Fibroblast of the conjunctiva (primary cell): ENCODE measurements around the gene RNF138.
"Not testable (repeated sequence)": the region's sequence is repeated elsewhere in the genome, so short reads cannot be mapped to it uniquely, and the experiment has no call there.

Experiments used
- DNase-seq: peaks from one replicate; pipeline ENCODE4 v3.0.0-alpha.2; 2010; ENCODE audit warnings: low read depth

Gene RNF138

DNA sequence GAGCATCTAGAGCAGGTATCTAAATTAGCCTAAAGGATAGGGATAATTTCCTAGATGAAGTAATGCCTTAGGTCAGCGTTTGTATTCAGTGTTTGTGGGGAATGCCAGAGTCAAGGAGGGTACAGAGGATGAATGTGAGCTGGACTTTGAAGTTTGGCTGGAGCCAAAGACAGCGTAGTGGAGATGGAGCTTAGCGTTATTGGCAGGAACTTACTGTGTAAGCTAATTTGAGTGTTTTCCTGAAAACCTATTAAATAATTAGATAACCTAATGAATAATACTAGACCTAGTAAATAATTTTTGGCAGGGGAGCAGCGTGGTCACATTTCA, 4.2 kb downstream of the RNF138 start:
- no peak for DNase-seq

DNA sequence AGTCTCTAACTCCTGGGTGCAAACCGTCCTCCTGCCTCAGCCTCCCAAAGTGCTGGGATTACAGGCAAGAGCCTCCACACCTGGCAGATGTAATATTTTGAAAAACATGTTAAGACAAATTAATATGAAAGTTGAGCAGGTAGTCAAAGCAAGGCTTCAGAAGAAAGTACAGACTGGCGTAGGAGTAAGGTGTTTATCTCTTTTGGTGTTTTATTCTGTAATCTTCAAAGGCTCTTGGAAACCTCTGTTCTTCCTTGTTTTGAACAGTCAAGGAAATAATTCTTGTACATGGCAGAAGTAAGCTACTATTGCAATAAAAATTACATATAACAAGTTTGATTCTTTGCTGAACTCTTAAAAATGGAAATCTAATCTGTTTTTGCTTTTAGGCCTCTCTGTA, 5.3 kb downstream of the RNF138 start:
- DNase-seq: no peak

DNA sequence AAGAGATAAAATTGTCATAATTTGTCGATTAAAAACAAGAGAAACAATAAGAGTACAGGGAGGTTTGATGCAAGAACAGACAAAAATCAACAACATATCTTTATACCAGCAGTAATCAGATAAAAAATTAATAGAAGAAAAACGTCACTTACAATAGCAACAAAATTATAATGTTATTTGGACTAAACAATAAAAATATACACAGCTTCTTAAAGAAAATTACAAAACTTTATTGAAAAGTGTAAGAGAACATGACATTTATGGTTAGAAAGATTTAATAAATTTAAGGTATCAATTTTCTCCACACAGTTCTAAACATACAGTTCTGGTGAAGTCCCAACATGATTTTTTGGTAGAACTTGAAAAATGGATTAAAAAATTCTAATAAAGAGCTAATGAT, 12.8 kb downstream of the RNF138 start:
- DNase-seq: no peak

- no peak for DNase-seq
Observed at GRCh38 chr18:32110005-32110404, 18.3 kb downstream of the RNF138 start.

DNA sequence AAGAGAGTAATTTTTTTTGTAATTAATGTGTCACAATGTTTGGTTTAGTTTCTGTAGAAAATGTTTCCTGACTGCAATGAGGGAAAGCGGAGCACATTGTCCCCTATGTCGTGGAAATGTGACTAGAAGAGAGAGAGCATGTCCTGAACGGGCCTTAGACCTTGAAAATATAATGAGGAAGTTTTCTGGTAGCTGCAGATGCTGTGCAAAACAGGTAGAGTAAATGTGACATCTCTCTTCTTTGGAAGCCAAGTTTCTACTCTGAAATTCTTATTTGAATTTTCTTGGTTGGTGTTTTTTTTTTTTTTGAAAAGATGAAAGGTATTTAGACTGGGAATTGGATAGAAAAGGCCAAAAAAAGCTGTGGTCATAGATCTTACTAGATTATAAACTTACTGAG, 20.0 kb downstream of the RNF138 start:
- no peak for DNase-seq

GRCh38 chr18:32112826-32113225, 21.2 kb downstream of the RNF138 start:
- DNase-seq: no peak

GRCh38 chr18:32114293-32114942, 22.7 kb downstream of the RNF138 start:
- DNase-seq: no peak

DNA sequence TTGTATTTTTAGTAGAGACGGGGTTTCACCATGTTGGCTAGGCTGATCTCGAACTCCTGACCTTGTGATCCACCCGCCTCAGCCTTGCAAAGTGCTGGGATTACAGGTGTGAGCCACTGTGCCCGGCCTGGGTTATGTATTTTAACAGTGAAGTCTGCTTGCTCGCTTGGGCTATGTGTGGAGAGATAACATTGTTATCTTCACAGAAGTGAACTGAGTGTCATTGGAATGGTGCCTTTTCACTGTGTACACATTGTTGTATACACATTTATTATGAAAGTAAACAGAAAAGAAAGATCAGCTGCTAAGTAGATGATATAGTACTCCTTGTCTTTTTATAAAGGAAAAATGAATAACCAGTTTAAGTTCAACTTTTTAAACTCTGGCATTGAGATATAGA, 30.4 kb downstream of the RNF138 start:
- DNase-seq: no peak

DNA sequence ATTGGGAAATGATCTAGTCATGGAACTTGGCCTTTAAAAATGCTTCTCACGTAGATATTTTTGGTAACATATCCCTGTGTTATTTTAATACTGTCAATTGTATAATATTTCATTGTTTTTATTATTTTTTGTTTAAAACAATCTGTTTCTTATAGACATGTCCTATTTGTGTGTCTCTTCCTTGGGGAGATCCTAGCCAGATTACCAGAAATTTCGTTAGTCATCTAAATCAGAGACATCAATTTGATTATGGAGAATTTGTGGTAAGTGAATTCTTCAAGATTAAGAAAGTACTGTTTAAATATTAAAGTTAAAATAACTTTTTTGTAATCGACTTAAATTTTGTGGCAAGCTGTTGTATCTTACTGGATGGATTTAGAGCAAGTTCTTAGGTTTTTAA, 34.9 kb downstream of the RNF138 start:
- DNase-seq: no peak

- no peak for DNase-seq
Observed at GRCh38 chr18:32135625-32136024, 44.0 kb downstream of the RNF138 start.

- no peak for DNase-seq
Observed at GRCh38 chr18:32138332-32138982, 46.8 kb downstream of the RNF138 start.

DNA sequence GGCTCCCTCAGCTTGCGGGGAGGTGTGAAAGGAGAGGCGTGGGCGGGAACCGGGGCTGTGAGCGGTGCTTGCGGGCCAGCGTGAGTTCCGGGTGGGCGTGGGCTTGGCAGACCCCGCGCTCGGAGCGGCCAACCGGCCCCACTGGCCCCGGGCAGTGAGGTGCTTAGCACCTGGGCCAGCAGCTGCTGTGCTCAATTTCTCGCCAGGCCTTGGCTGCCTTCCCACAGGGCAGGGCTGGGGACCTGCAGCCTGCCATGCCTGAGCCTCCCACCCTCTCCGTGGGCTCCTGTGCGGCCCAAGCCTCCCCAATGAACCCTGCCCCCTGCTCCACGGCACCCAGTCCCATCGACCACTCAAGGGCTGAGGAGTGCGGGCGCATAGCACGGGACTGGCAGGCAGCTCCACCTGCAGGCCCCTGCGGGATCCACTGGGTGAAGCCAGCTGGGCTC, 48.2 kb downstream of the RNF138 start:
- no peak for DNase-seq

DNA sequence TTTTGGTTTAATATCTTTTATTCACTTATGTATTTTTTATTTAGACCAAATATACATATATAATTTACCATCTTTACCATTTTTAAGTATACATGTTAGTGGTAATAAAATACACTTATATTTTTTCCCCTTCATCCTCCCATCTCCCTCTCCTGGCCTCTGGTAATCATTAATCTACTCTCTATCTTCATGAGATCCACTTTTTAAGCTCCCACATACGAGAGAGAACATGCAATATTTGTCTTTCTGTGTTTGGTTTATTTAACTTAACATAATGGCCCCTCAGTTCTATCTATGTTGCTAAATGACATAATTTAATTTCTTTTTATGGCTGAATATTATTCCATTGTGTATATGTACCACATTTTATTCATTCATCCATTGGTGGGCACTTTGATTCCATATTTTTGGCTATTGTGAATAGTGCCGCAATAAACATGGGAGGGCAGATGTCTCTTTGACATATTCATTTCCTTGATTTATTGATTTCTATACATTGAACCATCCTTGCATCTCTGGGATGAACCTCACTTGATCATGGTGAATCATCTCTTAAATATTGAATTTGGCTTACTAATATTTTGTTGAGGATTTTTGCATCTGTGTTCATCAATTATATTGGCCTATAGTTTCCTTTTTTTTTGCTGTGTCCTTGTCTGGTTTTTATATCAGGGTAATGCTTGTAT, 56.7 kb downstream of the RNF138 start:
- DNase-seq: no peak

DNA sequence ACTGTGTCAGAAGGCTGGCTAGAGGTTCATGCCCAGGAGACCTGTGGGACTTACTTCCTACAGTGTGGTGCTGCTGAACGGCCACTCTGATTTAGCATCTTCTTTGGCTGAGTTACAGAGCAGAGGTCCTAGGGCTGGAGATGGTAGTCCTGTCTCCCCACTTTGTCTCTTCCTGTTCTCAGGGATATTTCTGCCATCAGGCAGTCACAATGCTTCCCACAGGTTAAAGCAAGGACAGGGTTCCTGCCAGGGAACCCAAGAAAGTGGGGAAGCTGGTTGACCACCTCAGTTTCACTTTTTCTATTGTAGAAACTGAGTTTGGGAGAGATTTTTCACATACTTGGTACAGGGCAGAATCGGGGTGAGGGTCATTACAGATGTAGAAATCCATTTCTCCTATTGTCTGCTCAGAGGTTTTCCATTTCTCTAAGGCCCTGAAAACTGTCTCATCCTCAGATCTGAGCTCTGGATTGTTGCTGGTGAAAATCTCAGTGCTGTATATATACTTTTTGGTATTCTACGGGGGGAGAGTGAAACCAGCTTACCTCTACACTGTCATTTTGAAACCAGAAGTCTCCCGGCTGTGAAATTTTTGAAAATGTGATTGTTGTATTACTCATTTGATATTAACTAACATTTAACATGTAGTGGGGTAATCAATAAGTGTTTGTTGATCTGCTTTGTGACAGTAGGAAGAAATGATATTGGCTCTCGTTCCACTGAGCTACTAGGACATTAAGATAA, 61.2 kb downstream of the RNF138 start:
- DNase-seq: no peak

DNA sequence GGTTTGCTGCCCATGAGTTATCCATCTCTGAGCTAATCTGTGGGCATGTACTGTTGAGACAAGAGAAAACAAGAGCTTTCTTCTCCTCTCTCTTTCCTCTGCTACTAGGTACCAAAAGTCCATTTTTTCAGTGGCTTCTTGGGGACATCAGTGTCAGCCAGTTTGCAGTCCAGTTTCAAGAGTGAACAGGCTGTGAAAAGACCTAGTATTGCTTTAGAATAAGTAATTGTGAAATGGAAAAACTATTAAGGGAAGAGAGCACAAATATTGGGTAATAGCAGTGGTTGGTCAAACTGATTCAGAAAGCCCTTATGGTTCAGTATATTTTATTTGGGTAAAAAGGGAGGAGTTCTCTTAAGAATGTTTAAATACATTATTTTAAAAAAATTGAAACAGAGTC, 65.2 kb downstream of the RNF138 start:
- no peak for DNase-seq

DNA sequence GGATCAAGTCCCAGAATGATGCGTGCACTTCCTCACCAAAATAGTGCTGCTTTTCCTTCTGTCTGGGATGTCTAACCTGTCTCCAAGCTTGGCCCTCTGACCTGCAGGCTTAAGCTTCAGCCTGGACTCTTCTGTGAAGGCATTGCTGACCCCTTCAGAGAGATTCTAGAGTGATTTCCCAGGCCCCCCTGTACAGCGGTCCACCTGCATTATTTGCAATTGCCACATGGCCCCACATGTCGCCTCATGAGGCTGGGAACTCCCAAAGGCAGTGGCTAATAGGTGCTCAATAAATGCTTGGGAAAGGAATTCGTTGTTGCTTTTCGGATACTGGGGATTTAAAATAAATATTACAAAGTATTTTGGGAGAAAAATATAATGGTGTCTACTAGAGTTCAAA, 65.9 kb downstream of the RNF138 start:
- DNase-seq: no peak

GRCh38 chr18:32158108-32158624, 66.5 kb downstream of the RNF138 start:
- DNase-seq: peak; percentile 82

- not testable (repeated sequence) for DNase-seq
Observed at GRCh38 chr18:32158631-32159030, 67.0 kb downstream of the RNF138 start.

GRCh38 chr18:32160547-32160946, 68.9 kb downstream of the RNF138 start:
- DNase-seq: no peak

GRCh38 chr18:32167980-32168730, 76.5 kb downstream of the RNF138 start:
- no peak for DNase-seq

GRCh38 chr18:32173654-32174053, 82.0 kb downstream of the RNF138 start:
- no peak for DNase-seq

DNA sequence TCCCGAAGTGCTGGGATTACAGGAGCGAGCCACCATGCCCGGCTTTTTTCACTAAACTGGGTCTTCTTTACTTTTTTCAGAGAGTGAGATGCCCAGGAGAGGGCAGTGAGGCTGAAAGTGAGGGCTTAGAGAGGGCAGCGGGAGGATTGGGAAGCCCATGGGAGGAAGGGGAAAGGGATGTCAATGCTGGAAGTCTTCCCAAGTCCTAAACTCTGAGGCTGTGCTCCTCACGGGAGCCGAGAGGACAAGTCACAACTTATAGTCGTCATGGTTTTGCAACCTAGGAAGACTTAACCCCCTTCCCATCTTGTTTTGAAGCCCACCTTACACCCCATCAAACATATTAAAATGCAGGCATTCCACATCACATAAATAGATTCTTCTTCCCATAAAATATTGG, 83.0 kb downstream of the RNF138 start:
- DNase-seq: no peak
